ENCODE results near the gene BEAN1.

DNA sequence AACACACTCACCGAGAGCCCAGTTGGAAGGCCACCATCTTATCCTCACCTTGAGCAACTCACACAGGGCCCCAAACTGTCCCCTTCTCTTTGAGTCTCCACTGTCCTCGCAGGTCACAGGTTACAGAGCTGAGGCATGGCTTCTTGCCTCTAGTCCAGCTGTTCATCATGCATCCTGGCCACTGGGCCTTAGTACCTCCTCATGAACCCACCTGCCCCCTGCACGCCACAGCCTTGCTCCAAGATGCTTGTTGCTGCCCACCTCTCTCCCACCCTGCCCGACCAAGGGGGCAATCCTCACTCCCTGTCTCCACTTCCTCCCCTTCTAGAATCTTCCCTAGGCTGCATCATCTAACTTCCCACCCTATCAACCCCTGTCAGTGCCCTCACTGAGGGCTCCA lies 43.5 kb upstream of the BEAN1 start:
- no peak for TF ChIP-seq FOXK1 (CRISPR knock-in tag; IDR thresholded peaks at IDR 0.05)
- TF ChIP-seq MXD4 (CRISPR knock-in tag; IDR thresholded peaks at IDR 0.05; ENCODE audit: borderline replicate concordance), result no peak
- TF ChIP-seq, protein P1, sequence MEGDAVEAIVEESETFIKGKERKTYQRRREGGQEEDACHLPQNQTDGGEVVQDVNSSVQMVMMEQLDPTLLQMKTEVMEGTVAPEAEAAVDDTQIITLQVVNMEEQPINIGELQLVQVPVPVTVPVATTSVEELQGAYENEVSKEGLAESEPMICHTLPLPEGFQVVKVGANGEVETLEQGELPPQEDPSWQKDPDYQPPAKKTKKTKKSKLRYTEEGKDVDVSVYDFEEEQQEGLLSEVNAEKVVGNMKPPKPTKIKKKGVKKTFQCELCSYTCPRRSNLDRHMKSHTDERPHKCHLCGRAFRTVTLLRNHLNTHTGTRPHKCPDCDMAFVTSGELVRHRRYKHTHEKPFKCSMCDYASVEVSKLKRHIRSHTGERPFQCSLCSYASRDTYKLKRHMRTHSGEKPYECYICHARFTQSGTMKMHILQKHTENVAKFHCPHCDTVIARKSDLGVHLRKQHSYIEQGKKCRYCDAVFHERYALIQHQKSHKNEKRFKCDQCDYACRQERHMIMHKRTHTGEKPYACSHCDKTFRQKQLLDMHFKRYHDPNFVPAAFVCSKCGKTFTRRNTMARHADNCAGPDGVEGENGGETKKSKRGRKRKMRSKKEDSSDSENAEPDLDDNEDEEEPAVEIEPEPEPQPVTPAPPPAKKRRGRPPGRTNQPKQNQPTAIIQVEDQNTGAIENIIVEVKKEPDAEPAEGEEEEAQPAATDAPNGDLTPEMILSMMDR (IDR thresholded peaks at IDR 0.05), result no peak

All from WTC11 (cell line).